ENCODE results near the gene GAS2L2.
"Not testable (repeated sequence)": the region's sequence is repeated elsewhere in the genome, so short reads cannot be mapped to it uniquely, and the experiment has no call there.

Gene GAS2L2

DNA sequence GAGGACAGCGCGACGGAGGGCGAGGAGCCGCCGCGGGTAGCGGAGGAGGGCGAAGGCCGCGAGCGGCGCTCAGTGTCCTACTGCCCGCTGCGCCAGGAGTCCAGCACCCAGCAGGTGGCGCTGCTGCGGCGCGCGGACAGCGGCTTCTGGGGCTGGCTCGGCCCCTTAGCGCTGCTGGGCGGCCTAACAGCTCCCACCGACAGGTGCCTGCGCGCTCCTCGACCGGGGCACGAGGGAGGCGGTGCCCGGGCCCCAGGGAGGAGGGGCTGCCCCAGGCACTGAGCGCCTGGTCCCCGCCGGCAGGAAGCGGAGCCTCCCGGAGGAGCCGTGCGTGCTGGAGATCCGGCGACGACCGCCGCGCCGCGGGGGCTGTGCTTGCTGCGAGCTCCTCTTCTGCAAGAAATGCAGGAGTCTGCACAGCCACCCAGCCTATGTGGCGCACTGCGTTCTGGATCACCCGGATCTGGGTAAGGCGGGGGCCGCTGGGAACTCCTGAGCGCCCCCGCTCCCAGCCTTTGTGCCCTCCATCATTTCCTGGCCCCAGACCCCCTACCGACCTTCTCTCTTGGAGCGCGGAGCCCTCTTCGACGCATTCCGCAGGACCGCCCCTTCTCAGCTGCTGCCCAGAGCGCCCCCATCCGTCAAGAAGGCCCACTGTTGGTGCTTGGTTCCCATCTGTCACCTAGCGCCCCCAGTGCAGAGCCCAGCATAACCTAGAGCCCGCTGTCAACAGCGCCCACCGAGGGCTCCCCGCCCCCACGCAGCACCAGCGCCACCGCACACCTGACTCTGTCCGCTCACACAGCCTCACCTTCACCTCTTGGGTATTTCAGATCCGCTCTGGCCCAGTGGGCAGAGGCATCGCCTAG lies 11.3 kb upstream of the GAS2L2 start:
- H3K9me3 ChIP-seq (ENCODE audit: insufficient read depth, low read length) = peaks cover 31% of the 10 kb centered on the region; the same call in 1 of the 2 replicates
- H3K9ac ChIP-seq (ENCODE audit: insufficient read length, low read depth) = no peak overlapping the region
- H3K36me3 ChIP-seq (ENCODE audit: insufficient read depth, insufficient read length, low read length) = no peaks in the 10 kb centered on the region
- peak overlapping the region; percentile 11 for H3K4me3 ChIP-seq (ENCODE audit: insufficient read length, low read depth)
- DNase-seq (ENCODE audit: low read depth, low spot score) = peak; percentile 87
- TF ChIP-seq YY1 (IDR thresholded peaks at IDR 0.05; ENCODE audit: insufficient read depth, insufficient read length) (no peak), SUZ12 (IDR thresholded peaks at IDR 0.05; ENCODE audit: extremely low read depth, insufficient read depth, insufficient read length) (no peak), ZNF274 (IDR thresholded peaks at IDR 0.05; ENCODE audit: low read depth, low read length) (no peak)
- no peaks in the 10 kb centered on the region for H3K27me3 ChIP-seq (ENCODE audit: insufficient read depth, insufficient read length)
- H3K4me1 ChIP-seq (ENCODE audit: insufficient read depth, insufficient read length) = no peaks in the 10 kb centered on the region

DNA sequence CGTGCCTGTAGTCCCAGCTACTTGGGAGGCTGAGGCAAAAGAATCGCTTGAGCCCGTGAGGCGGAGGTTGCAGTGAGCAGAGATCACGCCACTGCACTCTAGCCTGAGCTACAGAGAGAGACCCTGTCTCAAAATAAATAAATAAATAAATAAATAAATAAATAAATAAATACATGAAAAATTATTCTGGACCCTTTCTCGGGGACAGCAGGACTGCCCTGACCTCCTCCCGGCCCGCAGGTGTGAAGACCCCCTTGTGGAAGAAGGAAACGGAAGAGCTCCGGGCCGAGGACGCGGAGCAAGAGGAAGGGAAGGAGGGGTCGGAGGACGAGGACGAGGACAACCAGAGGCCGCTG lies 10.7 kb upstream of the GAS2L2 start:
- Histone ChIP-seq H3K9me3 (ENCODE audit: insufficient read depth, low read length) (peaks cover 31% of the 10 kb centered on the region; the same call in 1 of the 2 replicates), H3K4me1 (ENCODE audit: insufficient read depth, insufficient read length) (no peaks in the 10 kb centered on the region), H3K27me3 (ENCODE audit: insufficient read depth, insufficient read length) (no peaks in the 10 kb centered on the region), H3K36me3 (ENCODE audit: insufficient read depth, insufficient read length, low read length) (no peaks in the 10 kb centered on the region), H3K4me3 (ENCODE audit: insufficient read length, low read depth) (no peak overlapping the region), H3K9ac (ENCODE audit: insufficient read length, low read depth) (no peak overlapping the region)
- no peak for DNase-seq (ENCODE audit: low read depth, low spot score)
- TF ChIP-seq SUZ12 (IDR thresholded peaks at IDR 0.05; ENCODE audit: extremely low read depth, insufficient read depth, insufficient read length) (no peak), YY1 (IDR thresholded peaks at IDR 0.05; ENCODE audit: insufficient read depth, insufficient read length) (no peak)

DNA sequence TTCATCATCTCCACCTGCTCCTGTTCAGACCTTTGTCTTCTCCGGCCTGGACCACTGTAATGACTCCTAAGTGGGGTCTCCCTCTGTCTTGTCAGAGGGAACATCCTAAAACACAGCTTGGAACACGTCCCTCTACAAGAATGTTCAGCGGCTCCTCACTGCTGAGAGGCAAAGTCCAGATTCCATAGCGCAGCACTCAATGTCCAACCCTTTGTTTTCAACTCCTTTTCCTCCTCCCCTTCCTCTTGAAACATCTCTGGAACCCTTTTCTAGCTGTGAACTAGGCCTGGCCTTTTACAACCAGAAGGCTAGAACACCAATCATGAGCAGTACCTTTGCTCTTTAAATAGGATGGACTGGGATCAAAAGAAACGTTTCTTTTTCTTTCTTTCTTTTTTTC lies 8.6 kb upstream of the GAS2L2 start:
- H3K4me1 ChIP-seq (ENCODE audit: insufficient read depth, insufficient read length) = no peaks in the 10 kb centered on the region
- TF ChIP-seq ZNF274 (IDR thresholded peaks at IDR 0.05; ENCODE audit: low read depth, low read length) = no peak
- TF ChIP-seq YY1 (IDR thresholded peaks at IDR 0.05; ENCODE audit: insufficient read depth, insufficient read length) = no peak
- TF ChIP-seq SUZ12 (IDR thresholded peaks at IDR 0.05; ENCODE audit: extremely low read depth, insufficient read depth, insufficient read length) = no peak
- H3K36me3 ChIP-seq (ENCODE audit: insufficient read depth, insufficient read length, low read length) = no peaks in the 10 kb centered on the region
- H3K9ac ChIP-seq (ENCODE audit: insufficient read length, low read depth) = no peak overlapping the region
- peaks cover 26% of the 10 kb centered on the region; the same call in 1 of the 2 replicates for H3K9me3 ChIP-seq (ENCODE audit: insufficient read depth, low read length)
- DNase-seq (ENCODE audit: low read depth, low spot score) = no peak
- H3K4me3 ChIP-seq (ENCODE audit: insufficient read length, low read depth) = no peak overlapping the region
- H3K27me3 ChIP-seq (ENCODE audit: insufficient read depth, insufficient read length) = no peaks in the 10 kb centered on the region

DNA sequence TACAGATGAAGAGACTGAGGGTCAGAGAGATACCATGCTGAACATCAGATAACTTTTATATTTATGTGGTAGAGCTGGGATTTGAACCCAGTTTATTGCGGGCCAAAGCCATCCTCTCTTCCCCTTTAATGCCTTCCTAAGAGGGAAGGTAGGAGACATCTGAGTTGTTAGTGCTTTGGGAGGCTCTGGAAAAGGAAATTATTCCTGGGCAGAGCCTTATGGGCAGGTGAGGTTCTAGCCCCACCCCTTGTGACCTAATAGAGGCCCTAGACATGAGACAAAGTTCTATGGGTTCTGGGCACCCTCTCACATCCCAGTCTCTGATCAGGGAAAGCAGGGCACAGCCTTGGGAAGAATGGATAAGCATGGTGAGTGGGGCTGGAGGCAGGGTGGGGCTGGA lies 7.5 kb upstream of the GAS2L2 start, which contains the start of gene C17orf50:
Gene C17orf50 (plus strand): TSS at position 301 of the 400 bp plus-strand sequence. CDS start 55 bp downstream, at position 356.
- no peak for DNase-seq (ENCODE audit: low read depth, low spot score)
- H3K4me3 ChIP-seq (ENCODE audit: insufficient read length, low read depth) = no peak within 1 kb of the TSS
- no peaks in the 10 kb centered on the region for H3K4me1 ChIP-seq (ENCODE audit: insufficient read depth, insufficient read length)
- no peaks in the 10 kb centered on the region for H3K27me3 ChIP-seq (ENCODE audit: insufficient read depth, insufficient read length)
- H3K9ac ChIP-seq (ENCODE audit: insufficient read length, low read depth) = no peak within 1 kb of the TSS
- no peak for TF ChIP-seq SUZ12 (IDR thresholded peaks at IDR 0.05; ENCODE audit: extremely low read depth, insufficient read depth, insufficient read length)
- no peak for TF ChIP-seq YY1 (IDR thresholded peaks at IDR 0.05; ENCODE audit: insufficient read depth, insufficient read length)
- TF ChIP-seq ZNF274 (IDR thresholded peaks at IDR 0.05; ENCODE audit: low read depth, low read length) = no peak
- H3K36me3 ChIP-seq (ENCODE audit: insufficient read depth, insufficient read length, low read length) = no peaks in the 10 kb centered on the region
- H3K9me3 ChIP-seq (ENCODE audit: insufficient read depth, low read length) = peaks cover 16% of the 10 kb centered on the region; the same call in 1 of the 2 replicates

DNA sequence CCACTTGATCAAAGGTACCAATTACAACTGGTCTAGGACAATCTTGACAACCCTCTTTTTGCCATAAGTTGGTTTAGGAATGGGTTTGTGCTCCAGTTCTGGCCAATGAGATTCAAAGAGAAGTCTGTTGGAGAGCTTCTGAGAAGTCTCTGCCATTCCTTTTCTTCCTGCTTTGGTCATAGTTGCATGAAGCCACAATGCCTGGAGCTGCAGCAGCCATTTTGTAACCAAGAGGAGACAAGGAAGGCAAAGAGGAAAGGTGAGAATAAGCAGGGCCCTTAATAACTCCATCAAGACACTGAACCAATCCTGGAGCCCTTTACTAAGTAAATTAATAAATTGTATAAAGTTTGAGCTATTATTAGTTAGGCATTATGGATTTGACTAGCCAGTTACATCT lies 4.2 kb upstream of the GAS2L2 start:
- H3K4me3 ChIP-seq (ENCODE audit: insufficient read length, low read depth) = no peak overlapping the region
- no peaks in the 10 kb centered on the region for H3K4me1 ChIP-seq (ENCODE audit: insufficient read depth, insufficient read length)
- no peaks in the 10 kb centered on the region for H3K36me3 ChIP-seq (ENCODE audit: insufficient read depth, insufficient read length, low read length)
- TF ChIP-seq ZNF274 (IDR thresholded peaks at IDR 0.05; ENCODE audit: low read depth, low read length) (no peak), YY1 (IDR thresholded peaks at IDR 0.05; ENCODE audit: insufficient read depth, insufficient read length) (no peak), SUZ12 (IDR thresholded peaks at IDR 0.05; ENCODE audit: extremely low read depth, insufficient read depth, insufficient read length) (no peak)
- DNase-seq (ENCODE audit: low read depth, low spot score) = no peak
- H3K9ac ChIP-seq (ENCODE audit: insufficient read length, low read depth) = no peak overlapping the region
- peaks cover 2% of the 10 kb centered on the region; the same call in 1 of the 2 replicates for H3K9me3 ChIP-seq (ENCODE audit: insufficient read depth, low read length)
- H3K27me3 ChIP-seq (ENCODE audit: insufficient read depth, insufficient read length) = no peaks in the 10 kb centered on the region

DNA sequence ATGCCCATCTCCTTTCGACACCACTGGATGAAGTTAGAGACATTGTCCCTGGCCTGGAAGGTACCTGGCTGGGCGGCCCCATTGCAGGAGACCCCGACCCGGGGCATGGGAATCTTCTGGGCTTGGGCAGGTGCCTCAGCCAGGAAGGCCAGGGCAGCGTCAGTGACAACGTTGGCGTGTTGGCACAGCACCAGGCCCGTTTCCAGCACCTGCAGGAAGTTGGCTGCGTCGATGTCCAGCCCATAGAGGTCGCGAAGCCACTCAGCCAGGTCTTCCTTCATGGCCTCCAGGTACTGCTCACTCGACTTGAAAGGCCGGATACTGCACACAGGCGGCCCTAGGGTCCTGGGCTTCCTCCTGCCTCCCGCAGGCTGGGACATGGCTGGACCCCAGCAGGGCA lies 568 bp downstream of the GAS2L2 start:
- no peak overlapping the region for H3K9ac ChIP-seq (ENCODE audit: insufficient read length, low read depth)
- H3K4me3 ChIP-seq (ENCODE audit: insufficient read length, low read depth) = no peak overlapping the region
- H3K36me3 ChIP-seq (ENCODE audit: insufficient read depth, insufficient read length, low read length) = no peaks in the 10 kb centered on the region
- DNase-seq (ENCODE audit: low read depth, low spot score) = no peak
- no peaks in the 10 kb centered on the region for H3K27me3 ChIP-seq (ENCODE audit: insufficient read depth, insufficient read length)
- H3K4me1 ChIP-seq (ENCODE audit: insufficient read depth, insufficient read length) = peaks cover 12% of the 10 kb centered on the region
- no peaks in the 10 kb centered on the region for H3K9me3 ChIP-seq (ENCODE audit: insufficient read depth, low read length)
- TF ChIP-seq SUZ12 (IDR thresholded peaks at IDR 0.05; ENCODE audit: extremely low read depth, insufficient read depth, insufficient read length) = no peak
- no peak for TF ChIP-seq ZNF274 (IDR thresholded peaks at IDR 0.05; ENCODE audit: low read depth, low read length)
- no peak for TF ChIP-seq YY1 (IDR thresholded peaks at IDR 0.05; ENCODE audit: insufficient read depth, insufficient read length)

DNA sequence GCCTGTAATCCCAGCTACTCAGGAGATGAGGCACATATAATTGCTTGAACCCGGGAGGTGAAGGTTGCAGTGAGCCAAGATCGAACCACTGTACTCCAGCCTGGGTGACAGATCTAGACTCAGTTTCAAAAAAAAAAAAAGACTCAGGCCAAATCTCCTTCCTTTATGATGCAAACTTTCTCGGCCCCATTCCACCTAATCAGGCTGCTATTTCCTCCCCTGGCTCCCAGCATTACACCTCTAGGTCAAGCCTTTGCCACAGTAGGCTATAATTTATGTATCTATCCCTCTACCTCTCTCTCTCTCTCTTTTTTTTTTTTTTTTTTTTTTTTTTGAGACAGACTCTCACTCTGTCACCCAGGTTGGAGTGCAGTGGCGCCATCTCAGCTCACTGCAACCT lies 1.5 kb downstream of the GAS2L2 start:
- H3K9ac ChIP-seq (ENCODE audit: insufficient read length, low read depth); H3K27me3 ChIP-seq (ENCODE audit: insufficient read depth, insufficient read length); DNase-seq (ENCODE audit: low read depth, low spot score); H3K9me3 ChIP-seq (ENCODE audit: insufficient read depth, low read length); H3K36me3 ChIP-seq (ENCODE audit: insufficient read depth, insufficient read length, low read length); H3K4me3 ChIP-seq (ENCODE audit: insufficient read length, low read depth): not testable (repeated sequence)
- peaks cover 12% of the 10 kb centered on the region for H3K4me1 ChIP-seq (ENCODE audit: insufficient read depth, insufficient read length)
